K562 (cell line): ENCODE data around the gene FGF21. TPM values are rescaled to one million over a fixed set of nuclear protein-coding genes. Genes with fewer than 3 reads are reported as not detected.

ENCODE experiments used
- ATAC-seq: fragments of 200-7000 bp; cut with Tn5 transposase; 3 replicates; pipeline ENCODE4 v1.9.1; 2020; ENCODE audit warnings: moderate library complexity
- BruUV-seq: library from RNA; stranded (reverse); fragments of 400-500 nt; replicated peaks from 2 replicates; lab custom pipeline; 2021; lab: Mats Ljungman, UMichigan
- CTCF ChIA-PET: fragments of 300-600 bp; formaldehyde crosslinking; extraction: SDS; loops from one replicate; lab custom pipeline; 2021; ENCODE audit warnings: low intra/inter-chr PET ratio; lab: Yijun Ruan, JAX
- POLR2A ChIA-PET: fragments of 300-600, 350-650 bp; sonication (Branson Sonifier 250); formaldehyde crosslinking; extraction: SDS; loops from one replicate; lab custom pipeline; 2021; ENCODE audit warnings: antibody characterized with exemption, inconsistent platforms; lab: Yijun Ruan, JAX
- DNase-seq, 4 experiments: peaks; one replicate each; pipeline versions ENCODE4 v3.0.0 to v3.0.0-alpha.2; 2011 to 2018; ENCODE audit warnings: low spot score in 3 of 4, mixed read lengths in 3 of 4; ENCODE audit errors: extremely low read depth in 1 of 4
- FAIRE-seq: peaks from 2 replicates; lab custom pipeline; 2011; peaks lifted over from hg19 to GRCh38; lab: Jason Lieb, UNC
- H2AFZ ChIP-seq: 2 replicates; pipeline ENCODE4 v1.6.0; 2011; ENCODE audit warnings: low read depth, low read length, control low read depth, inconsistent platforms
- H3K27ac ChIP-seq: fragments of 200-600 bp; 3 replicates; pipeline ENCODE4 v1.8.0; 2011; ENCODE audit warnings: low read depth, mild to moderate bottlenecking, control low read depth, inconsistent platforms, low read length, moderate library complexity, mixed read lengths; ENCODE audit errors: extremely low read depth
- H3K27me3 ChIP-seq, 2 experiments: fragments of 300-600 bp in 1 of 2; 2 replicates in 1 of 2; 3 replicates in 1 of 2; pipeline versions ENCODE4 v1.6.0 to v1.8.0; 2011; ENCODE audit warnings: inconsistent platforms in 2 of 2, low read length in 2 of 2, mild to moderate bottlenecking in 1 of 2, mixed read lengths in 1 of 2, moderate library complexity in 1 of 2; ENCODE audit not compliant: control insufficient read depth in 2 of 2, insufficient read depth in 2 of 2
- H3K36me3 ChIP-seq: fragments of 300-600 bp; 3 replicates; pipeline ENCODE4 v1.8.0; 2011; ENCODE audit warnings: mild to moderate bottlenecking, low read length, inconsistent platforms; ENCODE audit not compliant: control insufficient read depth, insufficient read depth
- H3K4me1 ChIP-seq, 2 experiments: fragments of 200-600 bp in 1 of 2; replicated peaks in 1 of 2; 2 replicates in 1 of 2; 3 replicates in 1 of 2; pipeline versions ENCODE4 v1.5.1 to v1.8.0; 2011; ENCODE audit warnings: inconsistent platforms in 2 of 2, low read length in 2 of 2, mild to moderate bottlenecking in 1 of 2, mixed read lengths in 1 of 2, moderate library complexity in 1 of 2; ENCODE audit not compliant: control insufficient read depth in 2 of 2, insufficient read depth in 2 of 2
- H3K4me2 ChIP-seq: 2 replicates; pipeline ENCODE4 v1.6.1; 2011; ENCODE audit warnings: low read length, control low read depth, inconsistent platforms, mixed read lengths; ENCODE audit not compliant: insufficient read depth
- H3K4me3 ChIP-seq: fragments of 200-600 bp; sonication (generic), shearing (Covaris generic); 2 replicates; pipeline ENCODE4 v1.5.1; 2016; ENCODE audit warnings: control low read depth, inconsistent platforms
- H3K79me2 ChIP-seq: fragments of 200-600 bp; 3 replicates; pipeline ENCODE4 v1.8.0; 2011; ENCODE audit warnings: low read length, inconsistent platforms; ENCODE audit not compliant: control insufficient read depth, insufficient read depth
- H3K9ac ChIP-seq, 2 experiments: 2 replicates each; pipeline versions ENCODE4 v1.6.0 to v1.6.1; 2011; ENCODE audit warnings: low read depth in 2 of 2, low read length in 2 of 2, control low read depth in 1 of 2, inconsistent platforms in 1 of 2, mild to moderate bottlenecking in 1 of 2, mixed read lengths in 1 of 2; ENCODE audit not compliant: insufficient read depth in 1 of 2
- H3K9me1 ChIP-seq: one replicate; pipeline ENCODE4 v1.6.0; 2011; ENCODE audit warnings: inconsistent platforms, mild to moderate bottlenecking, low read length, moderate library complexity; ENCODE audit not compliant: control insufficient read depth, insufficient read depth
- H3K9me3 ChIP-seq: replicated peaks from 2 replicates; pipeline ENCODE4 v1.5.1; 2011; ENCODE audit warnings: low read depth, low read length, inconsistent platforms; ENCODE audit not compliant: control insufficient read depth, insufficient read depth
- H4K20me1 ChIP-seq: replicated peaks from 2 replicates; pipeline ENCODE4 v1.6.1; 2011; ENCODE audit warnings: low read length, inconsistent platforms, mixed read lengths; ENCODE audit not compliant: control insufficient read depth, insufficient read depth
- ATF3 ChIP-seq, 2 experiments: fragments of 450-650 bp in 1 of 2; sonication (generic) in 1 of 2; formaldehyde crosslinking in 1 of 2; IDR thresholded peaks in 1 of 2; conservative IDR thresholded peaks in 1 of 2; 2 replicates each; pipeline versions ENCODE4 v1.6.1 to v1.8.1; 2016 to 2023; ENCODE audit warnings: mild to moderate bottlenecking in 2 of 2, moderate library complexity in 2 of 2, inconsistent platforms in 1 of 2, missing genetic modification reagents in 1 of 2
- POLR2G ChIP-seq: fragments of 200-400 bp; formaldehyde crosslinking; IDR thresholded peaks from 2 replicates; pipeline ENCODE4 v1.6.1; 2017; ENCODE audit warnings: low read depth, mild to moderate bottlenecking, antibody characterized with exemption, low read length, moderate library complexity
- RBFOX2 ChIP-seq: fragments of 200-400 bp; formaldehyde crosslinking; IDR thresholded peaks from 2 replicates; pipeline ENCODE4 v1.6.1; 2017; ENCODE audit warnings: low read depth, mild to moderate bottlenecking, low read length, moderate library complexity
- SRSF9 ChIP-seq: fragments of 200-400 bp; formaldehyde crosslinking; IDR thresholded peaks from 2 replicates; pipeline ENCODE4 v1.6.1; 2017; ENCODE audit warnings: low read depth, low read length, borderline replicate concordance
- WGBS: fragments of 100-300 bp; shearing (Covaris generic); methylation state at CpG from one replicate; pipeline ENCODE4 v1.1.6; 2016; ENCODE audit warnings: low coverage, mixed read lengths; ENCODE audit not compliant: insufficient coverage; ENCODE audit errors: missing lambda C conversion rate; 5-methylcytosine and 5-hydroxymethylcytosine counted together
- in situ Hi-C: fragments of 300-500 bp; cut with MboI; formaldehyde crosslinking; loops from 4 replicates; pipeline ENCODE4 v1.15.0; 2018; ENCODE audit warnings: inconsistent platforms, mixed read lengths
- intact Hi-C: fragments of 100-400 bp; cut with micrococcal nuclease; formaldehyde crosslinking; loops from 2 replicates; pipeline ENCODE4 v1.14.2; 2022
- polyA plus RNA-seq, 8 experiments: library from polyadenylated mRNA; depleted of rRNA in 4 of 8; stranded (reverse) in 5 of 8; unstranded in 3 of 8; fragments of >200 nt; fragmentation: Nextera tagmentation in 2 of 8; fragmentation: Illumina TruSeq in 1 of 8; extraction: Ambion mirVana in 2 of 8; extraction: Trizol in 1 of 8; gene quantifications; 2 replicates each; pipeline versions ENCODE4 v1.2.1 to v1.2.3, GENCODE V29; 2011 to 2014; ENCODE audit warnings: inconsistent platforms in 1 of 8, missing spikeins in 1 of 8
- total RNA-seq, 7 experiments: library from RNA; depleted of rRNA in 6 of 7; stranded (reverse); fragments of >200 nt in 6 of 7; fragmentation: Illumina TruSeq in 2 of 7; extraction: Trizol in 2 of 7; gene quantifications; 2 replicates each; pipeline versions ENCODE4 v1.2.1 to v1.2.3, GENCODE V29; 2011 to 2021; ENCODE audit warnings: low replicate concordance in 1 of 7

The FGF21 gene
- total and polyA plus RNA-seq, 9 of the 15 experiments (the other 6 are each of a cell fraction or from before 2014, with no cell fraction given), result 0.04 to 0.77 (median 0.09) TPM; not detected in 6

- DNase-seq, result no peak
- H3K4me2 ChIP-seq, result no peak overlapping the region
- intact Hi-C loops, result no loop called here
- no peak overlapping the region for H3K4me3 ChIP-seq
- no peak overlapping the region for H3K9ac ChIP-seq
- WGBS, result 95% methylated on average over 24 of the region's 44 CpGs
- no peak for FAIRE-seq
- ChIA-PET CTCF (no interaction called here), POLR2A (interaction anchor here (0.9 to 1.6 kb wide), 3 partner anchors 7 to 72 kb away, joined by 3 to 5 read pairs (median 3); partner anchors contain the start of gene PPP1R15A)
- no peaks in the 10 kb centered on the region; the same call in 2 of the 3 replicates for H3K79me2 ChIP-seq
- TF ChIP-seq RBFOX2, result peak; percentile 44
- TF ChIP-seq POLR2G, result peak; percentile 44
- TF ChIP-seq SRSF9, result no peak
- TF ChIP-seq ATF3 (IDR thresholded peaks at IDR 0.05), result peak; percentile 32; the same call in 1 of the 2 replicates
- no peak for TF ChIP-seq ATF3 (CRISPR knock-in tag; conservative IDR thresholded peaks at IDR 0.05)
- H3K9me3 ChIP-seq, result no peaks in the 10 kb centered on the region
- no peaks in the 10 kb centered on the region for H4K20me1 ChIP-seq
- H3K27me3 ChIP-seq, result no peaks in the 10 kb centered on the region
- in situ Hi-C loops, result loop anchor here (10.0 kb wide), 1 partner anchor 425 kb away; no protein-coding TSS in a partner anchor
- no peak overlapping the region; the same call in 2 of the 3 replicates for H3K27ac ChIP-seq
- peaks cover 3 to 21% of the 10 kb centered on the region in 2 experiments; a peak in 4 of 5 replicates for H3K4me1 ChIP-seq
- H3K36me3 ChIP-seq, result peaks cover 19% of the 10 kb centered on the region; the same call in 1 of the 3 replicates
- H3K9me1 ChIP-seq, result no peaks in the 10 kb centered on the region
- ATAC-seq, result no peak
- no peak overlapping the region for H2AFZ ChIP-seq
- BruUV-seq, result no TSS peak
These were observed 44.3 kb downstream of the FGF21 start for GRCh38 chr19:48799358-48800300.
